Stimulated activated CD8-positive, alpha-beta memory T cell treated with anti-CD3 and anti-CD28 coated beads, Interleukin-4, amount 100 ng/mL, for 4 hours (primary cell): ENCODE results near the gene RGS9BP.
A peak's percentile ranks its signal among the peaks of the same experiment; 100 is the strongest.
"Not testable (repeated sequence)": the region's sequence is repeated elsewhere in the genome, so short reads cannot be mapped to it uniquely, and the experiment has no call there.

Experiments used
- DNase-seq, 2 donors: peaks; one replicate each; pipeline ENCODE4 v3.0.0-alpha.2; 2020; ENCODE audit warnings: low read depth in 2 of 2, low spot score in 1 of 2

Gene RGS9BP

GRCh38 chr19:32671883-32672593 lies 3.6 kb upstream of the RGS9BP start:
- DNase-seq: no peak

- no peak for DNase-seq
Measured at GRCh38 chr19:32672841-32673240, 2.8 kb upstream of the RGS9BP start.

- DNase-seq: no peak
Measured at GRCh38 chr19:32673573-32673972, 2.1 kb upstream of the RGS9BP start.

- no peak for DNase-seq
Measured at GRCh38 chr19:32674153-32674930, 1.3 kb upstream of the RGS9BP start.

- peak; percentile 93 to 96 for DNase-seq
Measured at GRCh38 chr19:32674931-32675719, 523 bp upstream of the RGS9BP start, which contains the start of gene ANKRD27. Gene ANKRD27, minus strand, starts transcription at chr19:32675180. Its CDS starts 16,165 bp downstream, at chr19:32659015.

- no peak for DNase-seq
Measured at GRCh38 chr19:32676186-32676894, 692 bp downstream of the RGS9BP start.

- no peak for DNase-seq
Measured at GRCh38 chr19:32676895-32677359, 1.3 kb downstream of the RGS9BP start.

- no peak for DNase-seq
Measured at GRCh38 chr19:32677657-32678056, 2.0 kb downstream of the RGS9BP start.

- no peak for DNase-seq
Measured at GRCh38 chr19:32680986-32681385, 5.3 kb downstream of the RGS9BP start.

- no peak for DNase-seq
Measured at GRCh38 chr19:32682317-32682716, 6.7 kb downstream of the RGS9BP start.

- no peak for DNase-seq
Measured at GRCh38 chr19:32686847-32687475, 11.3 kb downstream of the RGS9BP start.

- no peak for DNase-seq
Measured at GRCh38 chr19:32687681-32688080, 12.0 kb downstream of the RGS9BP start.

GRCh38 chr19:32688311-32688710 lies 12.7 kb downstream of the RGS9BP start:
- DNase-seq: no peak

- DNase-seq: peak in 1 of 2 donors; percentile 59
Measured at GRCh38 chr19:32691291-32691951, 15.8 kb downstream of the RGS9BP start, which contains the start of gene NUDT19. Gene NUDT19, plus strand, starts transcription at chr19:32691821. Its CDS starts 140 bp downstream, at chr19:32691961.

GRCh38 chr19:32691952-32692726 lies 16.5 kb downstream of the RGS9BP start:
- DNase-seq: no peak

- DNase-seq: no peak
Measured at GRCh38 chr19:32692727-32693061, 17.0 kb downstream of the RGS9BP start.

- not testable (repeated sequence) for DNase-seq
Measured at GRCh38 chr19:32693151-32694108, 17.8 kb downstream of the RGS9BP start.

GRCh38 chr19:32694316-32694715 lies 18.7 kb downstream of the RGS9BP start:
- not testable (repeated sequence) for DNase-seq
